ENCODE measurements around the gene MOCS3.

DNA sequence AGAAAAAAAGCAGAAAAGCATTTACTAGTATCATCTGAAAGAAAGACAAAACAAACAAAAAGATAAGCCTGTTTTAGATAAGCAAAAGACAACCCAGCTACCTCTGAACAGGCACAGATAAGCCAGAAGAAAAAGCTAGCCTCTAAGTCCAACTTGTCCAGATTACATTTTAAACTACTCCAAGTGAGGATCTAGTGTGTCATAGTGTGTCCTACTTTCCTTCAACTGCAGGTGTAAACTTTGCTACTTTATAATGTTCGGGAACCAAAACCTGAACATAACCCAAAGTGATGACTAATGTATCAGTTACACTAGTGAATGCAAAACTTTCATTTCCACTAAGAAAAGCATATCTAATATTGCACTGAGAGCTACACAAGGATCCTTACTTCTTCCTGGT, 46.9 kb upstream of the MOCS3 start:
- TF ChIP-seq, protein P1, sequence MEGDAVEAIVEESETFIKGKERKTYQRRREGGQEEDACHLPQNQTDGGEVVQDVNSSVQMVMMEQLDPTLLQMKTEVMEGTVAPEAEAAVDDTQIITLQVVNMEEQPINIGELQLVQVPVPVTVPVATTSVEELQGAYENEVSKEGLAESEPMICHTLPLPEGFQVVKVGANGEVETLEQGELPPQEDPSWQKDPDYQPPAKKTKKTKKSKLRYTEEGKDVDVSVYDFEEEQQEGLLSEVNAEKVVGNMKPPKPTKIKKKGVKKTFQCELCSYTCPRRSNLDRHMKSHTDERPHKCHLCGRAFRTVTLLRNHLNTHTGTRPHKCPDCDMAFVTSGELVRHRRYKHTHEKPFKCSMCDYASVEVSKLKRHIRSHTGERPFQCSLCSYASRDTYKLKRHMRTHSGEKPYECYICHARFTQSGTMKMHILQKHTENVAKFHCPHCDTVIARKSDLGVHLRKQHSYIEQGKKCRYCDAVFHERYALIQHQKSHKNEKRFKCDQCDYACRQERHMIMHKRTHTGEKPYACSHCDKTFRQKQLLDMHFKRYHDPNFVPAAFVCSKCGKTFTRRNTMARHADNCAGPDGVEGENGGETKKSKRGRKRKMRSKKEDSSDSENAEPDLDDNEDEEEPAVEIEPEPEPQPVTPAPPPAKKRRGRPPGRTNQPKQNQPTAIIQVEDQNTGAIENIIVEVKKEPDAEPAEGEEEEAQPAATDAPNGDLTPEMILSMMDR (IDR thresholded peaks at IDR 0.05): no peak
- TF ChIP-seq POLR2A (IDR thresholded peaks at IDR 0.05): no peak
